GM19463 (cell line): ENCODE results near the gene TYMP.
"Not testable (repeated sequence)": the region's sequence is repeated elsewhere in the genome, so short reads cannot be mapped to it uniquely, and the experiment has no call there.

Experiments used
- ATAC-seq: cut with Tn5 transposase; IDR thresholded peaks from one replicate; pipeline ENCODE4 v1.9.1; 2021; ENCODE audit warnings: mild to moderate bottlenecking, moderate library complexity; ENCODE audit not compliant: unreplicated experiment

Gene TYMP

DNA sequence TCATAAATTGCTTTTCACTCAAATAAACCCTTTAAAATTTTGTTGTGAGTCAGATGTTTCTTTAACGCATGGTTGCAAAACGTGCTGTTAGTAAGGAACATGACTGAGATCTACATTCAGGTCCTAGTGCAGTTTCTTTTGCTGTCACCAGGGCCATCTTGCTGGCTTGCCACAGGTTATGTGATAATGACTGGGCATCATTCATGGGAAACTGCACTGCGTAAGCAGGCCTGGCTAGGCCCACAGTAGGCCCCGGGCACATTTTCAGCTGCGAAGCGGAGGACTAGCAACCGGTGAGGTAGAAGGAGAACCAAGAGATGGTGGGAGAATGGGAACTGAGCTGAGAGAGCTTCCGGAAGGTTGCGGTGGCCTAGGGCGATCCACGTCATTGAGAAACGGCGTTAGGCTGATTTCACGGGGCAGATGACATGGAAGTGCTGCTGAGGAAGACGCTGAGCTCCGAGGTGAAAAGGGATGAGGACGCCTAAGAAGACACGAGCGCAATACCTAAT, 12.7 kb upstream of the TYMP start:
- no peak for ATAC-seq

DNA sequence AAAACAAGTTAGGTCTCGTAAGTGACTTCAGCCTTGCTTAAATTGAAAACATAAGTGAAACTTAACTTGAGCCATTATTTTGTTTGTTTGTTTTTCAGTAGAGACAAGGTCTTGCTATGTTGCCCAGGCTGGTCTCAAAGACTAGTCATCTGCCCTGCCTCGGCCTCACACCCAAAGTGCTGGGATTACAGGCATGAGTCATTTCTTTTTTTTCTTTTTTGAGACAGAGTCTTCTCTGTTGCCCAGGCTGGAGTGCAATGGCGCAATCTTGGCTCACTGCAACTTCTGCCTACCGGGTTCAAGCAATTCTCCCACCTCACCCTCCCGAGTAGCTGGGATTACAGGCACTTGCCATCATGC, 11.8 kb upstream of the TYMP start:
- not testable (repeated sequence) for ATAC-seq

DNA sequence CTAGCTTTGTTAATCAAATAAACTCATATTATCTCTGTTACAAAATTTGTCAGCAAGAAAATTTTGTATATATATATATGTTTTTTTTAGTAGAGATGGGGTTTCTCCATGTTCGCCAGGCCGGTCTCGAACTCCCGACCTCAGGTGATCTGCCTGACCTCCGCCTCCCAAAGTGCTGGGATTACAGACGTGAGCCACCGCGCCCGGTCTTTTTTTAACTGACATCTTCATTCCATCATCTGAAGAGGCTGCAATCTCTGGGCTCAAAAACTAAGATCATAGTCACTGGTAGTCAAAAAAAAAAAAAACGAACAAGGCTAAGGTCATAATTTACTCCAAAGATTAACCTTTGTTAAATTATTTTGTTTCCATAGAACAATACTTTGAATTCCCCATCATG, 10.6 kb upstream of the TYMP start:
- no peak for ATAC-seq

- ATAC-seq, result no peak
Observed at GRCh38 chr22:50537765-50538164, 8.0 kb upstream of the TYMP start.

DNA sequence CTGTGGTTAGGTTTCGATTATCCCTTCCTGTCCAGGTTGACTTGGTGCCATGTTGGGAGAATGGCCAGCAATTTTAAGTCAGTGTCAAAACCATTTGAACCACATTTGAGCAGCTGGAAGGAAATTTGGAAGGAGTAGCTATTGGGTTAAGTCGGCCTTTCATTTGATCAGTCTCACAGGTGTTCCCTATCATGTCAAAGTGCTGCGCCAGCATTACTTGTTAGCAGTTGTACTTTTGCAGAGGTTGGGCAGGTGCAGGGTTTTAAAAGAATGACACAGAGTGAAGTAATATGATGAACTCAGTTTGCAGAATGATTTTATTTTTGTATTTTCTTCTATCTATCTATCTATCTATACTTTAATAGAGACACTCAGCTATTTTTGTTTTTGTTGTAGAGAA, 6.4 kb upstream of the TYMP start:
- no peak for ATAC-seq

GRCh38 chr22:50535113-50535512, 5.3 kb upstream of the TYMP start:
- no peak for ATAC-seq

DNA sequence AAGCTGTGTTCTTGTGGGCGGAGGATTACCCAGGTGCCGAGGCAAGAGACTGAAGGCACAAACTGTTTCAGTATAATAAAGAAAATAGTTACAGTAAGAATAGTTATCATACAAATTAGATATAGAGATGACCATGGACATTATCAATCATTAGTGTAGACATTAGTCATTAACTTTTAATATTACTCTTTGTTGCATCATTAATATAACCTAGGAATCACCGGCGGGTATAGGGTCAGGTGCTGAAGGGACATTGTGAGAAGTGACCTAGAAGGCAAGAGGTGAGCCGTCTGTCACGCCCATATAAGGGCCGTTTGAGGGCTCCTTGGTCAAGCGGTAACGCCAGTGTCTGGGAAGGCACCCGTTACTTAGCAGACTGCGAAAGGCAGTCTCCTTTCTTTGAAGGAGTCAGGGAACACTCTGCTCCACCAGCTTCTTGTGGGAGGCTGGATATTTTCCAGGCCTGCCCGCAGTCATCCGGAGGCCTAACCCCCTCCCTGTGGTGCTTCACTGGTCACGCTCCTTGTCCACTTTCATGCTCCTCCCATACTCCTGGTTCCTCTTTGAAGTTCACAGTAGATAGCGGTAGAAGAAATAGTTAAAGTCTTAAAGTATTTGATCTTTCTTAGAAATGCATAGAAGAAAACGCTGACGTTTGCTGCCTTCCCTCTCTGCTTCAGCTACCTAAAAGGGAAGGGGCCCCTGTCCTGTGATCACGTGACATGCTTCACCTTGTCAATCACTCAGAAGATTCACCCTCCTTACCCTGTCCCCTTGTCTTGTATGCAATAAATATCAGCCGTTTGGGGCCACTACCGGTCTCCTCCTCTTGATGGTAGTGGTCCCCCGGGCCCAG, 4.3 kb upstream of the TYMP start:
- ATAC-seq, result not testable (repeated sequence)

GRCh38 chr22:50532824-50533796, 3.3 kb upstream of the TYMP start:
- no peak for ATAC-seq

GRCh38 chr22:50531962-50532674, 2.3 kb upstream of the TYMP start:
- ATAC-seq, result no peak

GRCh38 chr22:50531546-50531961, 1.7 kb upstream of the TYMP start:
- ATAC-seq, result no peak

DNA sequence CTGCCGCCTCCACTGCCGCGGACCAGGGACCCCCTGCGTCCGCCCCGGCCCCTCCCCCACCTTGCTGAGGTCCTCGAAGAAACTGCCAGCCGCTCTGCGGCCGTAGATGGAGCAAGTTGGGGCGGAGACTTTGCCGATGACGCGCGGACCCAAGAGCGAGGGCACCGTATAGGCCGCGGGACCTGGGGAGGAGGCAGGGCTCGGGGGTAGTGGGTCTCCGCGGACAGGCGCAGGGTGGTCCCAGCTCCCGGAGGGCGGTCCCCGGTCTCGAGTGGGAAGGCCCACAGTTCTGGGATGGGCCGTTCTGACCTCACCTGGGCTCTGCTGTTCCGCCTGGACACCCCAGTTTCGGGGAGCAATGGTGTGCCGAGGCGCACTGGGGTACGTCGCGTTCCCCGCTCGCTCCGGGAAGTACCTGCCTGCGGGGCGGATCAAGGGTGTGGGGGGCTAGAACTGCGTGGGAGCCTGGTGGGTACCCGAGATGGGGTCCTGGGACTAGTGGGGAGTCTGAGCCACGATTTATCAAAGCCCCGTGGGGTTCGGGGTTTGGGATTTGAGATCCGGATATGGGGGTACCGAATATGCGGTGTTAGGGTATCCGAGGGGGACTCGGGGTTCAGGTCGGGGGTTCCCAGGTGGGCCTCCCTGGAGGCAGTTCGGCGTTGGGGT, 1.2 kb upstream of the TYMP start:
- peak; percentile 22 for ATAC-seq

GRCh38 chr22:50530580-50530876, 716 bp upstream of the TYMP start:
- no peak for ATAC-seq

GRCh38 chr22:50529416-50529896, 356 bp downstream of the TYMP start:
- ATAC-seq, result no peak

GRCh38 chr22:50528682-50529415, 963 bp downstream of the TYMP start:
- ATAC-seq, result no peak

DNA sequence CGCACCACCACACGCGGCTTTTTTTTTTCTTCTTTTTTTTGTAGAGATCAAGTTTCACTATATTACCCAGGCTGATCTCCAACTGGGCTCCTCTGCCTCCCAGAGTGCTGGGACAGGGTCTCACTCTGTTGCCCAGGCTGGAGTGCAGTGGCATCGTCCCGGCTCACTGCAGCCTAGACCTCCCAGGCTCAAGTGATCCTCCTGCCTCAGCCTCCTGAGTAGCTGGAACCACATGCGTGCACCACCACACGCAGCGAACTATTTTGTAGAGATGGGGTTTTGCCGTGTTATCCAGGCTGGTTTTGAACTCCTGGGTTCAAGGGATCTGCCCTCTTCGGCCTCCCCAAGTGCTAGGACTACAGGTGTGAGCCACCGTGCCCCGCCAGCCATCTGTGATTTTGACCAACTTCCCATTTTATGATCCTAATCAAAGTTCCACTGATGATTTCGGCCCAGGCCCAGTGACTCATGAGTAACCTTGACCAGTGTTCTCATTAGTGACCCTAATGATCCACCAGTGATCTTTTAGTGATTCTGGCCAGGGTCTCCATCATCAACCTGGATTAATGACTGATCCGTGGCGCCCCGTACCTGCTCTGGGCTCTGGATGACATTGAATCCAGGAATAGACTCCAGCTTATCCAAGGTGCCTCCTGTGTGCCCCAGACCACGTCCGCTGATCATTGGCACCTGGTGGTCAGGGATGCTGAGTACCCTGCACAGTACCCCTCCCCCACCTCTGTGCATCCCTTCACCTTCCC, 1.7 kb downstream of the TYMP start:
- no peak for ATAC-seq

GRCh38 chr22:50526834-50527801, 2.7 kb downstream of the TYMP start:
- ATAC-seq, result no peak

DNA sequence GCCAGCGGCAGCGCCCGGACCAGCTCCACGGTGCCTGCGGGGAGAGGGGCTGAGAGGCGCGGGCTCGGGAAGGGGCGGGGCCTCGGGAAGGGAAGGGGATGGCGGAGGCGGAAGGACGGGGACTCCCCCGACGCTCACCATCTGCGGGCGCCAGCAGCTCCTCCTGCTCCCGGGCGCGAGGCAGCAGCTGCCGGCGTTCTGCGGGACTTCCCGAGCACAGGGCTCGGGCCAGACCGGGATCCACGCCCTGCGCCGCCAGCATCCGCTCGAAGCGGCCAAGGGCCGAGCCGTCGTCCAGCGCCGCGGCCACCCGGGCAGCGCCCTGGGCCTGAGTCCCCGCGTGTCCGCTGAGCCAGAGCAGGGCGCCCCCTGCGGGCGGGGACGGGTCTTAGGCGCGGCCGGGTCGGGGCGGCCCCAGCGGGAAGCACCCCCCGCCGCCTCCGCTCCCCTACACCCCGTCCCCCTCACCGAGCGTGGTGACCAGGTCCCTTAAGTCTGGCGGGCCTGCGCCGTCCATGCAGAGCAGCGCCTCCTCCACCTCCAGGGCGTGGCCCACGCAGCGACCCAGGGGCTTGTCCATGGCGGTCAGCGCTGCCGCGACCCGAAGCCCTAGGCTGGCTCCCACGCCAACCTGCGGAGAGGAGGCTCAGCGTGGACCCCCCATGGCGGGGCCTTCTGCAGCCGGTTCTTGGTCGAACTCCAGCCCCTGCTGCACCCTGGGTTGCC, 3.5 kb downstream of the TYMP start:
- peak; percentile 33 for ATAC-seq

- peak; percentile 8 for ATAC-seq
Observed at GRCh38 chr22:50525858-50526107, 4.0 kb downstream of the TYMP start.
